Astrocyte (in vitro differentiated cells and primary cell): ENCODE measurements around the gene AHNAK2.

Experiments used
- CTCF ChIP-seq: IDR thresholded peaks from 2 replicates; pipeline ENCODE4 v1.5.1; 2011; ENCODE audit warnings: low read depth, mild to moderate bottlenecking, inconsistent platforms, low read length, moderate library complexity; ENCODE audit not compliant: insufficient read depth
- EZH2 ChIP-seq: IDR thresholded peaks from 2 replicates; pipeline ENCODE4 v1.6.1; 2012; ENCODE audit warnings: mild to moderate bottlenecking, low read length, inconsistent platforms; ENCODE audit not compliant: insufficient read depth

GRCh38 chr14:104931771-104932675, 46.2 kb downstream of the AHNAK2 start:
- TF ChIP-seq CTCF (no peak), EZH2 (peak; percentile 96)
